Measurements from ENCODE around the gene FGF14.

GRCh38 chr13:102310691-102311418 is 91.0 kb downstream of the FGF14 start:
- TF ChIP-seq CTCF (IDR thresholded peaks at IDR 0.05), result no peak
- no peak for TF ChIP-seq POLR2A (IDR thresholded peaks at IDR 0.05)
